Measurements from ENCODE around the gene AHCTF1. TPM values are rescaled to one million over a fixed set of nuclear protein-coding genes. Genes with fewer than 3 reads are reported as not detected.
"Not testable (repeated sequence)": the region's sequence is repeated elsewhere in the genome, so short reads cannot be mapped to it uniquely, and the experiment has no call there.

Gene AHCTF1
- total RNA-seq, 4 donors from 2014 or later = 32.2 to 106 (median 38.2) TPM

DNA sequence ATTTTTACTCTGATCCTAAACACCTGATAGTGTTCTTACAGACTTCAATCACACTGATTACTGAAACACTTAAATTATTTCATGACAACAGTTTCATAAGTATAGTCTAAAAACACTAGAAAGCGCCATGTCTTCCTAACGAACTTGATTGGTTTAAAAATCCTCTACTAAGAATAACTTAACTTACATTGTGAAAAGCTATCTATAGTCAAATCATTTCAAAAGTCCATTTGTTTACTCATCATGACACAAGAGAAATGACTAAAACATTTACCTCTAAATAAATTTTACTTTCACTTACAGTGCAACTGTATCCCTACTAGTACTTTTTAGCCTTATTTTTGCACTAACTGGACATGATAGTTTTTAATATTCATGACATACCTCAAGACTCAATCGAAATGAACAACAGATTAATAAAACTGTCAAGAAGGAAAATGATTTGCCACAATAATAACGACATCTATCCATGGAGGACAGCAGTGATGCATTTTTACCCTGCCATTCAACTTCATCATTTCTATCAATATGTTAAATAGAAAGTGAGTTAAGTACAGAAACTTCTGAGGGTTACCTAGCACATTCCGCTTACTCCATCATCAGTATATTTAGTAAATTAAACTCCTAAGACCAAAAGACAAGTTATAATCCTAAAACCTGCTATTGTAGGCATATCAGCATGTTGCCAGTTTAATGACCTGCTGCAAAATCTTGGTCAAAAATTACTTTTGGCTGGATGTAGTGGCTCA, 38.4 kb downstream of the AHCTF1 start:
- TF ChIP-seq EP300 (IDR thresholded peaks at IDR 0.05) (no peak), CTCF (IDR thresholded peaks at IDR 0.05) (no peak), POLR2AphosphoS5 (IDR thresholded peaks at IDR 0.05) (no peak), POLR2A (IDR thresholded peaks at IDR 0.05) (no peak)
- no peak for DNase-seq (ENCODE audit: low spot score in 2 of 2)
- WGBS = 88% methylated on average over 5 of the region's 5 CpGs
- no peaks in the 10 kb centered on the region for H3K4me1 ChIP-seq
- H3K27ac ChIP-seq = no peak overlapping the region
- no peaks in the 10 kb centered on the region for H3K27me3 ChIP-seq
- no peaks in the 10 kb centered on the region for H3K9me3 ChIP-seq
- H3K36me3 ChIP-seq = peaks cover 81% of the 10 kb centered on the region
- H3K4me3 ChIP-seq = no peak overlapping the region

GRCh38 chr1:246891105-246891504, 40.6 kb downstream of the AHCTF1 start:
- no peak for DNase-seq (ENCODE audit: low spot score in 2 of 2)
- H3K27me3 ChIP-seq = no peaks in the 10 kb centered on the region
- H3K9me3 ChIP-seq = no peaks in the 10 kb centered on the region
- no peak overlapping the region for H3K4me3 ChIP-seq
- H3K36me3 ChIP-seq = peaks cover 80% of the 10 kb centered on the region
- TF ChIP-seq CTCF (IDR thresholded peaks at IDR 0.05) = no peak
- no peaks in the 10 kb centered on the region for H3K4me1 ChIP-seq
- no peak overlapping the region for H3K27ac ChIP-seq

GRCh38 chr1:246888522-246888921, 43.2 kb downstream of the AHCTF1 start:
- WGBS = 95% methylated on average over 2 of the region's 2 CpGs
- peaks cover 77% of the 10 kb centered on the region for H3K36me3 ChIP-seq
- no peak for DNase-seq (ENCODE audit: low spot score in 2 of 2)
- H3K9me3 ChIP-seq = no peaks in the 10 kb centered on the region
- TF ChIP-seq POLR2AphosphoS5 (IDR thresholded peaks at IDR 0.05) (no peak), CTCF (IDR thresholded peaks at IDR 0.05) (no peak), POLR2A (IDR thresholded peaks at IDR 0.05) (no peak)
- H3K4me1 ChIP-seq = no peaks in the 10 kb centered on the region
- no peak overlapping the region for H3K4me3 ChIP-seq
- no peaks in the 10 kb centered on the region for H3K27me3 ChIP-seq
- no peak overlapping the region for H3K27ac ChIP-seq

DNA sequence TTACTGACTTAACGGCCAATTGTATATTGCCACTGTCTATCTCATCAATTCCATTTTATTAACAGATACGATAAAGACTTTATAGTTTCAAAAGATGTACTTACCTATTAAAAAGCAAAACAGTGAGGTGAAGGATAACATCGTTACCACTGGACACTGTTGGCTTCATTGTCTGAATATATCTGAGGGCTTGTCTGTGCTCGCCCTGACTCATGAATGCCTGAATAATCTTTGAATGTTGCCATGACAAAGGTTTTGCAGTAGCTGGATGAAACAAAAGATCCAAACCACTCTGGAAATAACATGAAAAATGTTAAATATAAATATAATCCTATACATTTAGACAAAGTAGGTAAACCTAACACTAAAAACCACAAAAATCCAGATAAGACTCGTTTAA, 46.4 kb downstream of the AHCTF1 start:
- H3K36me3 ChIP-seq = peaks cover 68% of the 10 kb centered on the region
- H3K27me3 ChIP-seq; H3K27ac ChIP-seq; DNase-seq (ENCODE audit: low spot score in 2 of 2); H3K9me3 ChIP-seq; H3K4me3 ChIP-seq; H3K4me1 ChIP-seq: not testable (repeated sequence)
- WGBS = 86% methylated on average over 5 of the region's 5 CpGs

GRCh38 chr1:246878551-246878950, 53.2 kb downstream of the AHCTF1 start:
- H3K27ac ChIP-seq = no peak overlapping the region
- DNase-seq (ENCODE audit: low spot score in 2 of 2) = no peak
- no peaks in the 10 kb centered on the region for H3K9me3 ChIP-seq
- H3K4me1 ChIP-seq = no peaks in the 10 kb centered on the region
- TF ChIP-seq EP300 (IDR thresholded peaks at IDR 0.05) = no peak
- no peak for TF ChIP-seq POLR2AphosphoS5 (IDR thresholded peaks at IDR 0.05)
- TF ChIP-seq POLR2A (IDR thresholded peaks at IDR 0.05) = no peak
- TF ChIP-seq CTCF (IDR thresholded peaks at IDR 0.05) = no peak
- H3K4me3 ChIP-seq = no peak overlapping the region
- 90% methylated on average over 4 of the region's 4 CpGs for WGBS
- H3K36me3 ChIP-seq = peaks cover 51% of the 10 kb centered on the region
- no peaks in the 10 kb centered on the region for H3K27me3 ChIP-seq

DNA sequence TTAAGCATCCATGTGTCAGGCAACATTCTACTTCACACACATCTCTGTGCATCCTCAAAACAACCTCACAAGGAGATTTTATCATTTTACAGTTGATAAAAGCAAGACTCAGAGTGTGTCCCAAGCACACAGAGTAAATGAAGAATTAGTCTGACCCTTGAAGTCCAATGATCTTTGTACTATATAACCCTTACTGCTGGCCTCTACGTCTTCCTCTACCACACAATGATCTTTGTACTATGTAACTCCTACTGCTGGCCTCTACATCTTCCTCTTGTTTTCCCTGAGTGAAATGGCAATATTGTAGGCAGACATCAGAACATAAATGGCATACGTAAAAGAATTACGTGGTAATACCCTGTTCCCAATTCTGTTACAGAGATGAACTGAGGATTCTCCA, 55.3 kb downstream of the AHCTF1 start:
- WGBS = 97% methylated on average over 3 of the region's 3 CpGs
- no peak for DNase-seq (ENCODE audit: low spot score in 2 of 2)
- Histone ChIP-seq H3K9me3 (no peaks in the 10 kb centered on the region), H3K4me1 (no peaks in the 10 kb centered on the region), H3K4me3 (no peak overlapping the region), H3K27ac (no peak overlapping the region), H3K36me3 (peaks cover 63% of the 10 kb centered on the region), H3K27me3 (no peaks in the 10 kb centered on the region)
- TF ChIP-seq CTCF (IDR thresholded peaks at IDR 0.05) = no peak
- TF ChIP-seq POLR2A (IDR thresholded peaks at IDR 0.05) = no peak
- no peak for TF ChIP-seq EP300 (IDR thresholded peaks at IDR 0.05)
- no peak for TF ChIP-seq POLR2AphosphoS5 (IDR thresholded peaks at IDR 0.05)

Data from suprapubic skin (tissue), 4 donors.